ENCODE data around the gene OBSCN. TPM values are rescaled to one million over a fixed set of nuclear protein-coding genes. Genes with fewer than 3 reads are reported as not detected.

The OBSCN gene
- total and polyA plus RNA-seq, 10 of the 15 experiments (the other 5 are each of a cell fraction or from before 2014, with no cell fraction given) = 0.01 to 0.36 (median 0.08) TPM; not detected in 2

DNA sequence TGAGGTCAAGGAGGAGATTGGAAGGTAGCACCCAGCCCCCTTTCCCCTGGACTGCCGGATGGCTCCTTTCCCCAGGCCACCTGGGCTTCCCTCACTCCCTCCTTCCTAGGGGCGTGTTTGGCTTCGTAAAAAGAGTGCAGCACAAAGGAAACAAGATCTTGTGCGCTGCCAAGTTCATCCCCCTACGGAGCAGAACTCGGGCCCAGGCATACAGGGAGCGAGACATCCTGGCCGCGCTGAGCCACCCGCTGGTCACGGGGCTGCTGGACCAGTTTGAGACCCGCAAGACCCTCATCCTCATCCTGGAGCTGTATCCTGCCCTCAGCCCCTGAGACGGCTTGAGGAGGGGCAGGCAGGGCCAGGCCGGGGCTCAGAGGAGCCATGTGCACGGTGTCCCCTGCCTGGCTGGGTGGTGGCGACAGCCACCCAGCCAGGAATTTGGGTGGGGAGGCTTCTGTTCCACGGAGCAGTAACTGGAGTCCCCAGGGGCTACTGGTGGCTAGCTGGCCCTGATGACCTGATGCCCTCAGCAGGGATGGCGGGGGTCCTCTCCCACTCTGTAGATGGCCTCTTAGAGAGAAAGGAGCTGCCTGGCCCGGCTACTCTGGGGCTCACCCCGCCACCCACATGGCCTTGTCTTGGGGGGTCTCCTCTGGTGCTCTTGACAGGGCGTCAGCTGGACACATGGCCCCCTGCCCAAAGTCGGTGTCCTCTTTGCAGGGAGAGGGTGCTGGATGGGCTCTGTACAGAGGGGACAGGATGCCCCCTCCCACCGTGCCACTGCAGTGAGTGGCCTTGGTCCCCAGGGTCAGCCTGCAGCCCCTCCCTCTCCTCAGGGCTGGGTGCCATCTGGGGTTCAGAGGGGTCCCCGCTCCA is 159.3 kb downstream of the OBSCN start:
- no peaks in the 10 kb centered on the region for H3K36me3 ChIP-seq (ENCODE audit: control insufficient read depth in 2 of 2, insufficient read depth in 2 of 2, low read length in 1 of 2)
- ChIA-PET POLR2A (no interaction called here), SMC1A (ENCODE audit: uncharacterized antibody, unreplicated experiment) (no interaction called here), RAD21 (ENCODE audit: unreplicated experiment) (no interaction called here), CTCF (no interaction called here)
- intact Hi-C loops (cut with micrococcal nuclease; ENCODE audit: unreplicated experiment) (no loop called here), in situ Hi-C loops (cut with MboI) (no loop called here)
- DNase-seq (ENCODE audit: low read depth, low spot score) (no peak), ATAC-seq (no peak), FAIRE-seq (no peak)
- H3K79me2 ChIP-seq (ENCODE audit: control insufficient read depth, insufficient read depth, low read length) = no peaks in the 10 kb centered on the region
- 35% methylated on average over 24 of the region's 24 CpGs for WGBS (ENCODE audit: insufficient coverage, insufficient replicate concordance, low lambda C conversion rate, missing lambda C conversion rate)
- H4K20me1 ChIP-seq (ENCODE audit: control insufficient read depth, insufficient read depth) = no peaks in the 10 kb centered on the region
- TF ChIP-seq SREBF2 (IDR thresholded peaks at IDR 0.05; ENCODE audit: low read length) = no peak
- TF ChIP-seq ZNF217 (IDR thresholded peaks at IDR 0.05) = no peak
- TF ChIP-seq SPI1 (IDR thresholded peaks at IDR 0.05; ENCODE audit: borderline replicate concordance, insufficient read depth, low read depth, low read length) = no peak
- TF ChIP-seq CEBPB (IDR thresholded peaks at IDR 0.05; ENCODE audit: borderline replicate concordance in 1 of 2, low read depth in 2 of 2, low read length in 2 of 2) = no peak
- no peak for TF ChIP-seq NR2C1 (IDR thresholded peaks at IDR 0.05)
- no peak overlapping the region for H3K27ac ChIP-seq (ENCODE audit: control insufficient read depth, insufficient read depth)
- no peaks in the 10 kb centered on the region for H3K4me1 ChIP-seq (ENCODE audit: control insufficient read depth, insufficient read depth, low read length)
- H2AFZ ChIP-seq (ENCODE audit: control insufficient read depth, low read depth, low read length) = no peak overlapping the region
- no peak overlapping the region for H3K4me3 ChIP-seq
- no peak overlapping the region for H3K4me2 ChIP-seq (ENCODE audit: control insufficient read depth, insufficient read depth)
- no TSS peak for BruUV-seq (replicated peaks)
- H3K9ac ChIP-seq (ENCODE audit: control insufficient read depth, insufficient read depth, low read length) = no peak overlapping the region
- H3K9me3 ChIP-seq (replicated peaks; ENCODE audit: control insufficient read depth, insufficient read depth, low read length) = no peaks in the 10 kb centered on the region
- H3K27me3 ChIP-seq (replicated peaks in 1 of 2; ENCODE audit: control insufficient read depth in 2 of 2, insufficient read depth in 2 of 2, low read length in 1 of 2) = no peaks in the 10 kb centered on the region; a peak in 1 of 4 replicates
